ENCODE results near the gene KLF7.

Gene KLF7

DNA sequence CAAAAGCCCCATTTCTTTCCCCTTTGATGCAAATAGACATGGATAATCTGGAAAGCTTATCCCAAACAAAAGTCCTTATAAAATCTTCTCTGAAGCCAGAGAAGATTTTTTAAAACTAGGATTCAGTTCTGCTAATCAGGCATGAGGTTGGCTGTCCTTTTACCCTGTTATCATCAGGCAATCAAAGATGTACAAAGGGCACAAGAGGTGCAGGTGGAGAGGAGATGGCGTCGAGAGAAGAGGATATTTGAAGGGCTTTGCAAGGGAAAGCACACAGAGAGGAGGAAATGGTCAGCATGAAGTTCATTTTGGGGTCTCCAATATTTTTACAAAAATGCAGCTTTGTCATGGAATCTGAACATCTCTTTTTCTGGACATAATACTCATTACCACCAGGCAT lies 88.5 kb downstream of the KLF7 start:
- no peak for DNase-seq (ENCODE audit: low read depth in 1 of 2, low spot score in 1 of 2)

GRCh38 chr2:207075456-207075855 lies 90.3 kb downstream of the KLF7 start:
- H3K27me3 ChIP-seq (ENCODE audit: insufficient read depth, poor library complexity, severe bottlenecking): no peaks in the 10 kb centered on the region
- no peak overlapping the region for H3K4me3 ChIP-seq (replicated peaks; ENCODE audit: insufficient read depth, low read length)
- no peak for TF ChIP-seq SPI1 (IDR thresholded peaks at IDR 0.05; ENCODE audit: borderline replicate concordance, low read depth)
- TF ChIP-seq, protein P1, sequence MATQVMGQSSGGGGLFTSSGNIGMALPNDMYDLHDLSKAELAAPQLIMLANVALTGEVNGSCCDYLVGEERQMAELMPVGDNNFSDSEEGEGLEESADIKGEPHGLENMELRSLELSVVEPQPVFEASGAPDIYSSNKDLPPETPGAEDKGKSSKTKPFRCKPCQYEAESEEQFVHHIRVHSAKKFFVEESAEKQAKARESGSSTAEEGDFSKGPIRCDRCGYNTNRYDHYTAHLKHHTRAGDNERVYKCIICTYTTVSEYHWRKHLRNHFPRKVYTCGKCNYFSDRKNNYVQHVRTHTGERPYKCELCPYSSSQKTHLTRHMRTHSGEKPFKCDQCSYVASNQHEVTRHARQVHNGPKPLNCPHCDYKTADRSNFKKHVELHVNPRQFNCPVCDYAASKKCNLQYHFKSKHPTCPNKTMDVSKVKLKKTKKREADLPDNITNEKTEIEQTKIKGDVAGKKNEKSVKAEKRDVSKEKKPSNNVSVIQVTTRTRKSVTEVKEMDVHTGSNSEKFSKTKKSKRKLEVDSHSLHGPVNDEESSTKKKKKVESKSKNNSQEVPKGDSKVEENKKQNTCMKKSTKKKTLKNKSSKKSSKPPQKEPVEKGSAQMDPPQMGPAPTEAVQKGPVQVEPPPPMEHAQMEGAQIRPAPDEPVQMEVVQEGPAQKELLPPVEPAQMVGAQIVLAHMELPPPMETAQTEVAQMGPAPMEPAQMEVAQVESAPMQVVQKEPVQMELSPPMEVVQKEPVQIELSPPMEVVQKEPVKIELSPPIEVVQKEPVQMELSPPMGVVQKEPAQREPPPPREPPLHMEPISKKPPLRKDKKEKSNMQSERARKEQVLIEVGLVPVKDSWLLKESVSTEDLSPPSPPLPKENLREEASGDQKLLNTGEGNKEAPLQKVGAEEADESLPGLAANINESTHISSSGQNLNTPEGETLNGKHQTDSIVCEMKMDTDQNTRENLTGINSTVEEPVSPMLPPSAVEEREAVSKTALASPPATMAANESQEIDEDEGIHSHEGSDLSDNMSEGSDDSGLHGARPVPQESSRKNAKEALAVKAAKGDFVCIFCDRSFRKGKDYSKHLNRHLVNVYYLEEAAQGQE (IDR thresholded peaks at IDR 0.05; ENCODE audit: insufficient replicate concordance, low read depth): no peak
- no peak for TF ChIP-seq GABPA (IDR thresholded peaks at IDR 0.05; ENCODE audit: low read depth)
- TF ChIP-seq POLR2AphosphoS5 (IDR thresholded peaks at IDR 0.05; ENCODE audit: low read depth): no peak
- no peak for TF ChIP-seq CTCF (IDR thresholded peaks at IDR 0.05; ENCODE audit: insufficient read depth, low read length)
- no peak for DNase-seq (ENCODE audit: low read depth in 1 of 2, low spot score in 1 of 2)
- no peak overlapping the region for H3K27ac ChIP-seq (replicated peaks)

More for the DNA sequence above, 88.5 kb downstream of the KLF7 start:
- Histone ChIP-seq H3K27me3 (ENCODE audit: insufficient read depth, poor library complexity, severe bottlenecking) (no peaks in the 10 kb centered on the region), H3K4me3 (replicated peaks; ENCODE audit: insufficient read depth, low read length) (no peak overlapping the region), H3K27ac (replicated peaks) (no peak overlapping the region)
- TF ChIP-seq, protein P1 (IDR thresholded peaks at IDR 0.05; ENCODE audit: insufficient replicate concordance, low read depth): no peak
- no peak for TF ChIP-seq SPI1 (IDR thresholded peaks at IDR 0.05; ENCODE audit: borderline replicate concordance, low read depth)
- TF ChIP-seq POLR2AphosphoS5 (IDR thresholded peaks at IDR 0.05; ENCODE audit: low read depth): no peak
- TF ChIP-seq CTCF (IDR thresholded peaks at IDR 0.05; ENCODE audit: insufficient read depth, low read length): no peak
- TF ChIP-seq GABPA (IDR thresholded peaks at IDR 0.05; ENCODE audit: low read depth): no peak

- no peak overlapping the region for H3K4me3 ChIP-seq (replicated peaks; ENCODE audit: insufficient read depth, low read length)
- H3K27me3 ChIP-seq (ENCODE audit: insufficient read depth, poor library complexity, severe bottlenecking): no peaks in the 10 kb centered on the region
- no peak overlapping the region for H3K27ac ChIP-seq (replicated peaks)
- TF ChIP-seq POLR2AphosphoS5 (IDR thresholded peaks at IDR 0.05; ENCODE audit: low read depth) (no peak), GABPA (IDR thresholded peaks at IDR 0.05; ENCODE audit: low read depth) (no peak), CTCF (IDR thresholded peaks at IDR 0.05; ENCODE audit: insufficient read depth, low read length) (no peak), SPI1 (IDR thresholded peaks at IDR 0.05; ENCODE audit: borderline replicate concordance, low read depth) (no peak)
- TF ChIP-seq, protein P1 (IDR thresholded peaks at IDR 0.05; ENCODE audit: insufficient replicate concordance, low read depth): no peak
- DNase-seq (ENCODE audit: low read depth in 1 of 2, low spot score in 1 of 2): peak in 1 of 2 experiments; percentile 8
Observed at GRCh38 chr2:207073801-207074678, 91.7 kb downstream of the KLF7 start.
